Type B pancreatic cell (in vitro differentiated cells): ENCODE results near the gene RPTN. TPM values are rescaled to one million over a fixed set of nuclear protein-coding genes. Genes with fewer than 3 reads are reported as not detected.
"Not testable (repeated sequence)": the region's sequence is repeated elsewhere in the genome, so short reads cannot be mapped to it uniquely, and the experiment has no call there.

Experiments
- DNase-seq: peaks from one replicate; pipeline ENCODE4 v3.0.0; 2021; ENCODE audit warnings: mixed read lengths; ENCODE audit not compliant: unreplicated experiment; ENCODE audit errors: extremely low spot score
- H3K27ac Mint-ChIP-seq: 2 replicates; pipeline ENCODE4 v1.8.0; 2021; ENCODE audit warnings: mild to moderate bottlenecking, mixed read lengths
- H3K27me3 Mint-ChIP-seq: 2 replicates; pipeline ENCODE4 v1.8.0; 2021; ENCODE audit warnings: mixed read lengths
- H3K36me3 Mint-ChIP-seq: 2 replicates; pipeline ENCODE4 v1.8.0; 2021; ENCODE audit warnings: mixed read lengths
- H3K4me1 Mint-ChIP-seq: one replicate; pipeline ENCODE4 v1.8.0; 2021; ENCODE audit warnings: mixed read lengths; ENCODE audit not compliant: unreplicated experiment
- H3K4me3 Mint-ChIP-seq: 2 replicates; pipeline ENCODE4 v1.8.0; 2021; ENCODE audit warnings: mild to moderate bottlenecking, mixed read lengths
- H3K9me3 Mint-ChIP-seq: 2 replicates; pipeline ENCODE4 v1.8.0; 2021; ENCODE audit warnings: mixed read lengths
- CTCF ChIP-seq: fragments of 200-600 bp; sonication (generic); conservative IDR thresholded peaks from 2 replicates; pipeline ENCODE4 v1.5.0; 2021; ENCODE audit warnings: antibody characterized with exemption, mild to moderate bottlenecking
- total RNA-seq: library from RNA; stranded (reverse); gene quantifications from 2 replicates; pipeline ENCODE4 v1.2.1, GENCODE V29; 2021; ENCODE audit warnings: low replicate concordance

RPTN gene
- total RNA-seq, 1 donor from 2014 or later = 0.34 TPM

GRCh38 chr1:152148051-152148450 lies 11.0 kb downstream of the RPTN start:
- TF ChIP-seq CTCF = no peak

GRCh38 chr1:152145769-152146168 lies 13.3 kb downstream of the RPTN start:
- TF ChIP-seq CTCF = no peak
- Mint-ChIP-seq H3K36me3 (no peaks in the 10 kb centered on the region), H3K9me3 (peaks cover 10% of the 10 kb centered on the region)

More at GRCh38 chr1:152148051-152148450, 11.0 kb downstream of the RPTN start:
- Mint-ChIP-seq H3K27me3 (no peaks in the 10 kb centered on the region), H3K4me3 (no peak overlapping the region), H3K36me3 (no peaks in the 10 kb centered on the region), H3K4me1 (no peaks in the 10 kb centered on the region), H3K9me3 (peaks cover 10% of the 10 kb centered on the region), H3K27ac (no peak overlapping the region)
- DNase-seq = no peak

DNA sequence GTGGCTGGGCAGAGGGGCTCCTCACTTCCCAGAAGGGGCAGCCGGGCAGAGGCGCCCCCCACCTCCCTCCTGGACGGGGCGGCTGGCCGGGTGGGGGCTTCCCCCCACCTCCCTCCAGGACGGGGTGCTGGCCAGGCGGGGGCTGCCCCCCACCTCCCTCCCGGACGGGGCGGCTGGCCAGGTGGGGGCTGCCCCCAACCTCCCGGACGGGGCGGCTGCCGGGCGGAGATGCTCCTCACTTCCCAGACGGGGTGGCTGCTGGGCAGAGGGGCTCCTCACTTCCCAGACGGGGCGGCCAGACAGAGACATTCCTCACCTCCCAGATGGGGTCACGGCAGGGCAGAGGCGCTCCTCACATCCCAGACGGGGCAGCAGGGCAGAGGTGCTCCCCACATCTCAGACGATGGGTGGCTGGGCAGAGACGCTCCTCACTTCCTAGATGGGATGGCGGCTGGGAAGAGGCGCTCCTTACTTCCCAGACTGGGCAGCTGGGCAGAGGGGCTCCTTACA lies 14.3 kb downstream of the RPTN start:
- H3K27ac Mint-ChIP-seq, H3K36me3 Mint-ChIP-seq, H3K4me3 Mint-ChIP-seq, H3K4me1 Mint-ChIP-seq, DNase-seq, H3K27me3 Mint-ChIP-seq: not testable (repeated sequence)
- H3K9me3 Mint-ChIP-seq = peaks cover 10% of the 10 kb centered on the region

More at GRCh38 chr1:152145769-152146168, 13.3 kb downstream of the RPTN start:
- no peaks in the 10 kb centered on the region for H3K4me1 Mint-ChIP-seq
- peaks cover 3% of the 10 kb centered on the region for H3K27me3 Mint-ChIP-seq
- H3K27ac Mint-ChIP-seq = no peak overlapping the region
- no peak for DNase-seq
- H3K4me3 Mint-ChIP-seq = no peak overlapping the region

DNA sequence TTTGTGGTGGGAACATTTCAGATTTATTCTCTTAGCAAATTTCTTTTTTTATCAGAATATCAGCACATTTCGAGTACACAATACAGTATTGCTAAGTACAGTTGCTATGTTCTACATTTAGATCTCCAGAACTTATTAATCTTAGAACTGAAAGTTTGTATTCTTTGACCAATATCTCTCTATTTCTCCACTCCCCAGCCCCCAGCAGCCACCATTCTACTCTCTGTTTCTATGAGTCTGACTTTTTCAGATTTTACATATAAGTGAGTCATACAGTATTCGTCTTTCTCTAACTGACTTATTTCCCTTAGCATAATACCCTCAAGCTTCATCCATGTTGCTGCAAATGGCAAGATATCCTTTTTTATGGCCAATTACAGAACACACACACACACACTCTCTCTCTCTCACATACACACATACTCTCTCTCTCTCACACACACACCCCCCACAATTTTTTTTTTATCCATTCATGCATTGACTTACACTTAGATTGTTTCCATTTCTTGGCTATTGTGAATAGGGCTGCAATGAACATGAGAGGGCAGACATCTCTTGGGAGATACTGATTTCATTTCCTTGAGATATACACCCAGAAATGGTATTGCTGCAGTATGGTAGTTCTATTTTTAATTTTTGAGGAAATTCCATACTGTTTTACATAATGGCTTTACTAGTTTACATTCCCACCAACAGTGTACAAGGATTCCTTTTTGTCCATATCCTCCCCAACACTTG lies 15.7 kb downstream of the RPTN start:
- no peak overlapping the region for H3K4me3 Mint-ChIP-seq
- DNase-seq = no peak
- no peaks in the 10 kb centered on the region for H3K36me3 Mint-ChIP-seq
- H3K4me1 Mint-ChIP-seq = no peaks in the 10 kb centered on the region
- TF ChIP-seq CTCF = no peak
- H3K27ac Mint-ChIP-seq = no peak overlapping the region
- H3K27me3 Mint-ChIP-seq = peaks cover 4% of the 10 kb centered on the region
- peaks cover 10% of the 10 kb centered on the region for H3K9me3 Mint-ChIP-seq

- Mint-ChIP-seq H3K36me3 (no peaks in the 10 kb centered on the region), H3K4me1 (no peaks in the 10 kb centered on the region), H3K9me3 (peaks cover 10% of the 10 kb centered on the region), H3K27ac (no peak overlapping the region), H3K4me3 (no peak overlapping the region), H3K27me3 (peaks cover 4% of the 10 kb centered on the region)
- peak; percentile 65 for TF ChIP-seq CTCF
- DNase-seq = no peak
Observed at GRCh38 chr1:152141971-152142584, 16.9 kb downstream of the RPTN start.

DNA sequence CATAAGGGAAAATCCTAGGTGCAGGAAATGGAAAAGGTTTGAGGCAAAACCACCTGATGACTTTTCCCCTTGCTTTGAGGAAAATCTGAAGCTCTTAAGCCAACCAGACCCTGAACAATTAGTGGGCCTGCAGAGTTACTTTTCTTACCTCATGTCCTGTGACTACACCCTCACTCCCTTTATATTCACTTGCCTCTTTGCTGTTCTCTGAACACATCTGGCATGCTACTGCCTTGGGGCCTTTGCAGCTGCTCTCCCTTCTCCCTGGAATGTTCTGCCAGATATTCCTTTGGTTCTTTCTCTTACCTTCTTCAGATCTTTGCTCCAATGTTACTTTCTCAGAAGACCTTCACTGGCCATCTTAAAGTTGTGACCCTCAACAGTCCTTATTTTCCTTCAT lies 21.8 kb downstream of the RPTN start:
- H3K27me3 Mint-ChIP-seq = peaks cover 9% of the 10 kb centered on the region
- H3K9me3 Mint-ChIP-seq = no peaks in the 10 kb centered on the region
- H3K4me1 Mint-ChIP-seq = no peaks in the 10 kb centered on the region
- TF ChIP-seq CTCF = no peak
- H3K36me3 Mint-ChIP-seq = no peaks in the 10 kb centered on the region
- H3K27ac Mint-ChIP-seq = no peak overlapping the region
- DNase-seq = no peak
- no peak overlapping the region for H3K4me3 Mint-ChIP-seq
